Embryonic facial prominence (tissue), 1 donor: ENCODE results near the gene FGF18.
"Not testable (repeated sequence)": the region's sequence is repeated elsewhere in the genome, so short reads cannot be mapped to it uniquely, and the experiment has no call there.

Source experiments
- DNase-seq: peaks from one replicate; pipeline ENCODE4 v3.0.0-alpha.2; 2016; ENCODE audit errors: extremely low spot score

FGF18 gene

GRCh38 chr5:171418982-171419687 is at the start of gene FGF18:
Gene FGF18, plus strand, starts transcription at chr5:171419647. Its CDS starts 553 bp downstream, at chr5:171420200.
- no peak for DNase-seq

DNA sequence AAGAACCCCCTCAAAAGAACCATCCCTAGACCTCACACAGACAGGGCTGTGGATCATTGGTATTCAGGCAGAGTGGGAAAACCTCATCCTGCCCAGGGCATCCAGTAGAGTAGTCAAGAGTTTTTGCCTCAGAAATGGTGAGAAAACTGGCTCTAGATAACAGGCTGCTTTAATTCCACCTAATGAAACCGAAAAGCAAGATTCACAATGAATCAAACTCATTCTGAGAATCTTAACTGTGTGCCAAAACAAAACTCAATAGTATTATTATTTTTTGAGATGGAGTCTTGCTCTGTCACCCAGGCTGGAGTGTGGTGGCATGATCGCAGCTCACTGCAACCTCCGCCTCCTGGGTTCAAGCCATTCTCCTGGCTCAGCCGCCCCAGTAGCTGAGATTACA is 49.5 kb upstream of the FGF18 start:
- no peak for DNase-seq

DNA sequence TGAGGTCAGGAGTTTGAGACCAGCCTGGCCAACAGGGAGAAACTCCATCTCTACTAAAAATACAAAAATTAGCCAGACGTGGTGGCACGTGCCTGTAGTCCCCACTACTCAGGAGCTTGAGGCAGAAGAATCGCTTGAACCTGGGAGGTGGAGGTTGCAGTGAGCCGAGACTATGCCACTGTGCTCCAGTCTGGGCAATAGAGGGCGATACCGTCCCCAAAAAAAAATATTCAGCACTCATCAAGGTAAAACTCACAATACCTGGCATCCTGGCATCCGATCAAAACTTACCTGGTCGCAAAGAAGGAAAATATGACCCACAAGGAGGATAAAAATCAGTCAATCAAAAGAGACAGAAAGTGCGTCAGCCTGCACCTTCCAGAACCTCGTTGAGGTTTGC is 48.6 kb upstream of the FGF18 start:
- DNase-seq: not testable (repeated sequence)

GRCh38 chr5:171371326-171371725 is 48.1 kb upstream of the FGF18 start:
- no peak for DNase-seq

GRCh38 chr5:171379961-171380360 is 39.5 kb upstream of the FGF18 start:
- DNase-seq: no peak

GRCh38 chr5:171384416-171384815 is 35.0 kb upstream of the FGF18 start:
- DNase-seq: not testable (repeated sequence)

DNA sequence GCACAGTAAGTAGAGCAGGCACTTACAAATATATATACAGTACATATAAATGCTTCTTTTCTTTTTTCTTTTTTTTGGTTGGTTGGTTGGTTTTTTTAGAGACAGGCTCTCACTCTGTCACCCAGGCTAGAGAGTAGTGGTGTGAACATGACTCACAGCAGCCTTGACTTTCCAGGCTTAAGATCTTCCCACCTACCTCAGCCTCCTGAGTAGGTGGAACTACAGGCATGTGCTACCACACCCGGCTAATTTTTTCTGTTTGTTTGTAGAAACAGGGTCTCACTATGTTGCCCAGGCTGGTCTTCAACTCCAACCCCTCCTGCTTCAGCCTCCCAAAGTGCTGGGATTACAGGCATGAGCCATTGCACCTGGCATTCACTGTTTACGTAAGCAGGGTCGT is 34.4 kb upstream of the FGF18 start:
- DNase-seq: not testable (repeated sequence)

DNA sequence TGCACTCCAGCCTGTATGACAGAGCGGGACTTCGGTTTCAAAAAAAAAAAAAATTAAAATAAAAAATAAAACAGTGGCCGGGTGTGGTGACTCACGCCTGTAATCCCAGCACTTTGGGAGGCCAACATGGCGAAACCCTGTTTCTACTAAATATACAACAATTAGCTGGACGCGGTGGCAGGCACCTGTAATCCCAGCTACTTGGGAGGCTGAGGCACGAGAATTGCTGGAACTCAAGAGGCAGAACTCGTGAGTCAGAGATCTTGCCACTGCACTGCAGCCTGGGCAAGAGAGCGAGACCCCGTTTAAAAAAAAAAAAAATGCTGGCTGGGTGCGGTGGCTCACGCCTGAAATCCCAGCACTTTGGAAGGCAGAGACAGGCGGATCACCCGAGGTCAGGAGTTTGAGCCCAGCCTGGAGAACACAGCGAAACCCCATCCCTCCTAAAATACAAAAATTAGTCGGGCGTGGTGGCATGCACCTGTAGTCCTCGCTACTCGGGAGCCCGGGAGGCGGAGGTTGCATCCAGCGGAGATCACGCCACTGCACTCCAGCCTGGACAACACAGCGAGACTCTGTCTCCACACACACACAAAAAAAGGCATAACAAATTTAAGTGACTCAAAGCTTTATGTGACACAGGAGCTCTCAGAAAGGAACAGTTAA is 33.3 kb upstream of the FGF18 start:
- DNase-seq: no peak

DNA sequence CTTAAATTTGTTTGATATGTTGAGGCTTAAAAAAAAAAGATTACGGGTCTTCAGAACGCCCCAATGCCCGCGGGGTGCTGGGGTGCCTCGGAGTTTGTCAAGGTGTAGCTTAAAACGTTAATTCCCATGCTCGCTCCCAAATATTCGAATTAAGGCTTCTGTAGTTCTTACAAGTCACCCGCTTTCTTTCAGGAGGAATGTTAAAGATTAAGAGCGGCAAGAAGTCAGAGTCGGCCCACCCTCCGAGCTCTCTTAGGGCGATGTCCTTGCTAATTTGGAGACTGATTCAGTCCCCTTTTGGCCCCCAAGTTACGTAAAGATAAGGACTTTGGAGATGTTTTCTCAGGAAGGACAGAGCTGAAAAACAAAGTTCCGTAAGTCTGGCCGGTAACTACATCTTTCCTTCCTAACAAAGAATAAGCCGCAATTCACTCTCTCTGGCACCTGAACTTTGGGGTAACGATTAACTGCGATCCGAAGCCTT is 32.5 kb upstream of the FGF18 start:
- DNase-seq: peak; percentile 39

DNA sequence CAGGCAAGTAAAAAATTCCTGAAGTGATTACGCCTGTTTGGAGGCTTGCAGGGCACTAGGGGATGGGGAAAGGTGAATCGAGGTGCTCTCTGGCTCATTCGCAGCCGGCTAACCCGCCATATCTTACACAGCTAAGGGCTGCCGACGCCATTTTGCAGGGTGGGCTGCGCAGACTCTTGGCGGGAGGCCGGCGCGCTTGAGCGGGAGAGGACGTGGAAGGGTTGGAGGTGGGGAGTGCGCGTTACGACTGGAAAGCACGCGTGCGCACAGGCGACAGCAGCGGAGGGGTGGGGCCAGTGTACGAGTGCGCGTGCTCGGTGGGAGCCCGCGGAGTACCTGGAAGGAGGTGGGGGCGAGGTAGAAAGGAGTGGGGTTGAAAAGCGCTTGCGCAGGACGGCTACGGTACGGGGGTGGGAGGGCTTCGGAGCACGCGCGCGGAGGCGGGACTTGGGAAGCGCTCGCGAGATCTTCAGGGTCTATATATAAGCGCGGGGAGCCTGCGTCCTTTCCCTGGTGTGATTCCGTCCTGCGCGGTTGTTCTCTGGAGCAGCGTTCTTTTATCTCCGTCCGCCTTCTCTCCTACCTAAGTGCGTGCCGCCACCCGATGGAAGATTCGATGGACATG is 32.0 kb upstream of the FGF18 start, which contains the start of gene NPM1:
Gene NPM1, plus strand, starts transcription at position 505 of the 625 bp plus-strand sequence. Its CDS starts 100 bp downstream, at position 605.
- DNase-seq: peak; percentile 100

GRCh38 chr5:171387970-171388815 is 31.3 kb upstream of the FGF18 start:
- DNase-seq: peak; percentile 36

DNA sequence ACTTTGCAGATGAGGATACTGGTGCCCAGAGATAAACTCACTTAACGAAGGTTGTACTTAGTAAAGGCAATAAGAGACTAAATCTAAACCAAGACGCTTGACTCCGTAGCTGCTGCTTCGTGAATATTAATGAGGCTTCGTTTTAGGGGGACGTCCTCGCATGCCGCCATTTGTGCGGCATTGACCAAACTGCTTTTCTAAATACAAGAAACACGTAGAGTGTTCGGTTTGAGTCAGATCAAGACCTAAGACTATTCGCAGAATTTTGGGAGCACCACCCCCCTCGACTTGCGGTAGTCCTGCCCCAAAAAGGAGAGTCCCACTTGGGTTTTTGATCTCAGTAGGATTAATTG is 30.7 kb upstream of the FGF18 start:
- no peak for DNase-seq

- DNase-seq: no peak
Measured at GRCh38 chr5:171390883-171391677, 28.4 kb upstream of the FGF18 start.

GRCh38 chr5:171391996-171392577 is 27.4 kb upstream of the FGF18 start:
- DNase-seq: no peak

- DNase-seq: no peak
Measured at GRCh38 chr5:171392585-171393159, 26.8 kb upstream of the FGF18 start.

DNA sequence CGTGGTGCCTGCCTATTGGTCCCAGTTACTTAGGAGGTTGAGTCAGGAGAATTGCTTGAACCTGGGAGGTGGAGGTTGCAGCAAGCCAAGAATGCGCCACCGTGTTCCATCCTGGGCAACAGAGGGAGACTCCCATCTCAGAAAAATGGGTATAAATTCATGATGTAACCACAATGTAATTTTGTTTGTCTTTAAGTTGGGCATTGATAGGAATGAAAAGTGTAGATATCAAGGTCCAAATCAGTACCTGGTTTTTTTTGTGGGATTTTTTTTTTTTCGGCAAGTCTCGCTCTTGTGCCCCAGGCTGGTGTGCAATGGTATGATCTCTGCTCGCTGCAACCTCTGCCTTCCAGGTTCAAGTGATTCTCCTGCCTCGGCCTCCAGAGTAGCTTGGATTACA is 24.4 kb upstream of the FGF18 start:
- DNase-seq: no peak

GRCh38 chr5:171396583-171396982 is 22.9 kb upstream of the FGF18 start:
- not testable (repeated sequence) for DNase-seq

- no peak for DNase-seq
Measured at GRCh38 chr5:171397190-171397589, 22.3 kb upstream of the FGF18 start.

- DNase-seq: no peak
Measured at GRCh38 chr5:171397599-171397998, 21.8 kb upstream of the FGF18 start.

DNA sequence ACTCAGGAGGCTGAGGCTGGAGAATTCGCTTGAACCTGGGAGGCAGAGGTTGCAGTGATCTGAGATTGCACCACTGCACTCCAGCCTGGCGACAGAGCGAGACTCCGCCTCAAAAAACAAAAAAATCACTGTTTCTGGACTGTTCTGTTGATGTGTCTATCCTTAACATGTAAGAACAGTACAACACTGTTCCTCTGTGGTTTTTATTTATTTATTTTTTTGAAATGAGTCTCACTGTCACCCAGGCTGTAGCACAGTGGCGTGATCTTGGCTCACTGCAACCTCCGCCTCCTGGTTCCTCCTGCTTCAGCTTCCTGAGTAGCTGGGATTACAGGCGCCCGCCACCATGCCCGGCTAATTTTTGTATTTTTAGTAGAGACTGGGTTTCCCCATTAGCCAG is 20.8 kb upstream of the FGF18 start:
- not testable (repeated sequence) for DNase-seq
